ENCODE data around the gene NDUFA1. TPM values are rescaled to one million over a fixed set of nuclear protein-coding genes. Genes with fewer than 3 reads are reported as not detected.
A peak's percentile ranks its signal among the peaks of the same experiment; 100 is the strongest.
"Not testable (repeated sequence)": the region's sequence is repeated elsewhere in the genome, so short reads cannot be mapped to it uniquely, and the experiment has no call there.

NDUFA1 gene
- total and polyA plus RNA-seq, 4 donors = 27.4 to 260 (median 63.3) TPM

DNA sequence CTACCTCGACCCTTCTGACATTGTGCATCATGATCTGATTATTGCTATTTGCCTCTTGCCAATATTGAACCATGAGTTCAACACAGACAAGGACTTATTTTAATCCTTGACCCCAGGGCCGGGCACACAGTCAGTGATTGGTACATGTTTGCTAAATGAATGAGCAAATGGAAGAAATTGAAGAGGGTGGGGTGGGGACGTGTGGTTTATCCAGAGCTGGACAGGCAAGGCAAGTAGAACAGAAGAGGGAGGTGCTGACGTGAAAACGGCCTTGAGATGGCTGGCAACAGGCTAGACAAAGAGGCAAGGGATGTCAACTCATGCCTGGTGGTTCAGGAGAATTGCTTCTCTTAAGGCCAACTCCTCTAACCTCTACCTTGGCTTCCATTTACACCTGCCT lies 47.4 kb upstream of the NDUFA1 start:
- H3K27ac ChIP-seq (ENCODE audit: low read depth in 1 of 2, low read length in 2 of 2); DNase-seq (ENCODE audit: low spot score); H3K9ac ChIP-seq (ENCODE audit: low read depth in 1 of 2, low read length in 2 of 2); H3K27me3 ChIP-seq (ENCODE audit: control insufficient read depth in 4 of 4, insufficient read depth in 4 of 4, low read length in 3 of 4); H3K36me3 ChIP-seq (ENCODE audit: control insufficient read depth in 4 of 4, insufficient read depth in 3 of 4, low read depth in 1 of 4, low read length in 3 of 4); H3K4me3 ChIP-seq (ENCODE audit: low read depth in 1 of 3, low read length in 3 of 3); H3K4me1 ChIP-seq (ENCODE audit: control insufficient read depth in 4 of 4, insufficient read depth in 4 of 4, low read length in 3 of 4); H3K9me3 ChIP-seq (ENCODE audit: control insufficient read depth in 4 of 4, low read length in 3 of 4): not testable (repeated sequence)
- TF ChIP-seq RXRA (IDR thresholded peaks at IDR 0.05) = peak in 1 of 2 donors; percentile 16
- 75% methylated on average over 2 of the region's 5 CpGs for WGBS

DNA sequence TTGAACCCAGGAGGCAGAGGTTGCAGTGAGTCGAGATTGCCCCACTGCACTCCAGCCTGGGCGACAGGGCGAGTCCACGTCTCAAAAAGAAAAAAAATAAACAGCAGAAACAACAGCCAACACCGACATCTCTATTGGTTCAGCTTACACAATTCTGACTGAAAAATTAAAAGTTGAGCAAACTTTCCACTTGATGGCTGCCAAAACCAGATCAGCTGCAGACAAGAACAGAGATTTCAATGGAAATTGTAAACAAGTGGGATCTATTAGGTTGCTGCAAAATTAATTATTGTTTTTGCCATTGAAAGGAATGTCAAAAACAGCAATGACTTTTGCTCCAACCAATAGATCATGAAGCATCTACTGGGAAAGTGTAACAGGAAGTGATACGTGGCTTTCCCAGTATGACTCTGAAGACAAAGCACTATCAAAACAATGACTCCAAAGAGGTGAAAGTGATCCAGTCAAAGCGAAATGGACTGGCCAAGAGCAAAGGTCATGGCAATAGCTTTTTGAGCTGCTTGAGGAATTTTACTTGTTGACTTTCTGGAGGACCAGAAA lies 45.2 kb upstream of the NDUFA1 start:
- Histone ChIP-seq H3K4me3 (ENCODE audit: low read depth in 1 of 3, low read length in 3 of 3) (no peak overlapping the region), H3K9me3 (ENCODE audit: control insufficient read depth in 4 of 4, low read length in 3 of 4) (no peaks in the 10 kb centered on the region), H3K27ac (ENCODE audit: low read depth in 1 of 2, low read length in 2 of 2) (peak overlapping the region; percentile 60 to 75), H3K4me1 (ENCODE audit: control insufficient read depth in 4 of 4, insufficient read depth in 4 of 4, low read length in 3 of 4) (peaks cover 0 to 5% (median 0%) of the 10 kb centered on the region in 4 donors), H3K9ac (ENCODE audit: low read depth in 1 of 2, low read length in 2 of 2) (no peak overlapping the region), H3K27me3 (ENCODE audit: control insufficient read depth in 4 of 4, insufficient read depth in 4 of 4, low read length in 3 of 4) (no peaks in the 10 kb centered on the region), H3K36me3 (ENCODE audit: control insufficient read depth in 4 of 4, insufficient read depth in 3 of 4, low read depth in 1 of 4, low read length in 3 of 4) (peaks cover 0 to 2% (median 0%) of the 10 kb centered on the region in 4 donors)
- no peak for DNase-seq (ENCODE audit: low spot score)
- TF ChIP-seq HNF4G (IDR thresholded peaks at IDR 0.05) (peak; percentile 5), FOXA1 (IDR thresholded peaks at IDR 0.05) (peak; percentile 15), YY1 (IDR thresholded peaks at IDR 0.05) (peak; percentile 68), EGR1 (IDR thresholded peaks at IDR 0.05; ENCODE audit: low read depth in 2 of 2) (peak in 1 of 2 donors; percentile 86), JUND (IDR thresholded peaks at IDR 0.05) (peak; percentile 19 to 67), NR2F2 (IDR thresholded peaks at IDR 0.05) (peak; percentile 31), SP1 (IDR thresholded peaks at IDR 0.05) (peak; percentile 89), RAD21 (IDR thresholded peaks at IDR 0.05) (peak; percentile 6 to 22), TAF1 (conservative IDR thresholded peaks at IDR 0.05) (no peak), RXRA (IDR thresholded peaks at IDR 0.05) (peak; percentile 73 to 86), GABPA (IDR thresholded peaks at IDR 0.05 in 1 of 2, conservative IDR thresholded peaks at IDR 0.05 in 1 of 2) (peak; percentile 29 to 52), HNF4A (conservative IDR thresholded peaks at IDR 0.05) (peak; percentile 69 to 72), FOXA2 (IDR thresholded peaks at IDR 0.05) (peak; percentile 64)
- TF ChIP-seq, protein P1, sequence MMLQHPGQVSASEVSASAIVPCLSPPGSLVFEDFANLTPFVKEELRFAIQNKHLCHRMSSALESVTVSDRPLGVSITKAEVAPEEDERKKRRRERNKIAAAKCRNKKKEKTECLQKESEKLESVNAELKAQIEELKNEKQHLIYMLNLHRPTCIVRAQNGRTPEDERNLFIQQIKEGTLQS (IDR thresholded peaks at IDR 0.05) = peak; percentile 10
- TF ChIP-seq, protein P2, sequence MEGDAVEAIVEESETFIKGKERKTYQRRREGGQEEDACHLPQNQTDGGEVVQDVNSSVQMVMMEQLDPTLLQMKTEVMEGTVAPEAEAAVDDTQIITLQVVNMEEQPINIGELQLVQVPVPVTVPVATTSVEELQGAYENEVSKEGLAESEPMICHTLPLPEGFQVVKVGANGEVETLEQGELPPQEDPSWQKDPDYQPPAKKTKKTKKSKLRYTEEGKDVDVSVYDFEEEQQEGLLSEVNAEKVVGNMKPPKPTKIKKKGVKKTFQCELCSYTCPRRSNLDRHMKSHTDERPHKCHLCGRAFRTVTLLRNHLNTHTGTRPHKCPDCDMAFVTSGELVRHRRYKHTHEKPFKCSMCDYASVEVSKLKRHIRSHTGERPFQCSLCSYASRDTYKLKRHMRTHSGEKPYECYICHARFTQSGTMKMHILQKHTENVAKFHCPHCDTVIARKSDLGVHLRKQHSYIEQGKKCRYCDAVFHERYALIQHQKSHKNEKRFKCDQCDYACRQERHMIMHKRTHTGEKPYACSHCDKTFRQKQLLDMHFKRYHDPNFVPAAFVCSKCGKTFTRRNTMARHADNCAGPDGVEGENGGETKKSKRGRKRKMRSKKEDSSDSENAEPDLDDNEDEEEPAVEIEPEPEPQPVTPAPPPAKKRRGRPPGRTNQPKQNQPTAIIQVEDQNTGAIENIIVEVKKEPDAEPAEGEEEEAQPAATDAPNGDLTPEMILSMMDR (IDR thresholded peaks at IDR 0.05; ENCODE audit: low read depth, low read length, missing input control) = no peak
- TF ChIP-seq, protein P3, sequence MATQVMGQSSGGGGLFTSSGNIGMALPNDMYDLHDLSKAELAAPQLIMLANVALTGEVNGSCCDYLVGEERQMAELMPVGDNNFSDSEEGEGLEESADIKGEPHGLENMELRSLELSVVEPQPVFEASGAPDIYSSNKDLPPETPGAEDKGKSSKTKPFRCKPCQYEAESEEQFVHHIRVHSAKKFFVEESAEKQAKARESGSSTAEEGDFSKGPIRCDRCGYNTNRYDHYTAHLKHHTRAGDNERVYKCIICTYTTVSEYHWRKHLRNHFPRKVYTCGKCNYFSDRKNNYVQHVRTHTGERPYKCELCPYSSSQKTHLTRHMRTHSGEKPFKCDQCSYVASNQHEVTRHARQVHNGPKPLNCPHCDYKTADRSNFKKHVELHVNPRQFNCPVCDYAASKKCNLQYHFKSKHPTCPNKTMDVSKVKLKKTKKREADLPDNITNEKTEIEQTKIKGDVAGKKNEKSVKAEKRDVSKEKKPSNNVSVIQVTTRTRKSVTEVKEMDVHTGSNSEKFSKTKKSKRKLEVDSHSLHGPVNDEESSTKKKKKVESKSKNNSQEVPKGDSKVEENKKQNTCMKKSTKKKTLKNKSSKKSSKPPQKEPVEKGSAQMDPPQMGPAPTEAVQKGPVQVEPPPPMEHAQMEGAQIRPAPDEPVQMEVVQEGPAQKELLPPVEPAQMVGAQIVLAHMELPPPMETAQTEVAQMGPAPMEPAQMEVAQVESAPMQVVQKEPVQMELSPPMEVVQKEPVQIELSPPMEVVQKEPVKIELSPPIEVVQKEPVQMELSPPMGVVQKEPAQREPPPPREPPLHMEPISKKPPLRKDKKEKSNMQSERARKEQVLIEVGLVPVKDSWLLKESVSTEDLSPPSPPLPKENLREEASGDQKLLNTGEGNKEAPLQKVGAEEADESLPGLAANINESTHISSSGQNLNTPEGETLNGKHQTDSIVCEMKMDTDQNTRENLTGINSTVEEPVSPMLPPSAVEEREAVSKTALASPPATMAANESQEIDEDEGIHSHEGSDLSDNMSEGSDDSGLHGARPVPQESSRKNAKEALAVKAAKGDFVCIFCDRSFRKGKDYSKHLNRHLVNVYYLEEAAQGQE (IDR thresholded peaks at IDR 0.05) = peak; percentile 30
- TF ChIP-seq, protein P4, sequence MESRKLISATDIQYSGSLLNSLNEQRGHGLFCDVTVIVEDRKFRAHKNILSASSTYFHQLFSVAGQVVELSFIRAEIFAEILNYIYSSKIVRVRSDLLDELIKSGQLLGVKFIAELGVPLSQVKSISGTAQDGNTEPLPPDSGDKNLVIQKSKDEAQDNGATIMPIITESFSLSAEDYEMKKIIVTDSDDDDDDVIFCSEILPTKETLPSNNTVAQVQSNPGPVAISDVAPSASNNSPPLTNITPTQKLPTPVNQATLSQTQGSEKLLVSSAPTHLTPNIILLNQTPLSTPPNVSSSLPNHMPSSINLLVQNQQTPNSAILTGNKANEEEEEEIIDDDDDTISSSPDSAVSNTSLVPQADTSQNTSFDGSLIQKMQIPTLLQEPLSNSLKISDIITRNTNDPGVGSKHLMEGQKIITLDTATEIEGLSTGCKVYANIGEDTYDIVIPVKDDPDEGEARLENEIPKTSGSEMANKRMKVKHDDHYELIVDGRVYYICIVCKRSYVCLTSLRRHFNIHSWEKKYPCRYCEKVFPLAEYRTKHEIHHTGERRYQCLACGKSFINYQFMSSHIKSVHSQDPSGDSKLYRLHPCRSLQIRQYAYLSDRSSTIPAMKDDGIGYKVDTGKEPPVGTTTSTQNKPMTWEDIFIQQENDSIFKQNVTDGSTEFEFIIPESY (IDR thresholded peaks at IDR 0.05) = peak; percentile 63
- TF ChIP-seq, protein P5, sequence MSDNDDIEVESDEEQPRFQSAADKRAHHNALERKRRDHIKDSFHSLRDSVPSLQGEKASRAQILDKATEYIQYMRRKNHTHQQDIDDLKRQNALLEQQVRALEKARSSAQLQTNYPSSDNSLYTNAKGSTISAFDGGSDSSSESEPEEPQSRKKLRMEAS (IDR thresholded peaks at IDR 0.05) = peak; percentile 41
- 26% methylated on average over 7 of the region's 7 CpGs for WGBS

Measured in liver (tissue), 9 donors.